IMR-90 (cell line): ENCODE measurements around the gene NLRX1. TPM values are rescaled to one million over a fixed set of nuclear protein-coding genes. Genes with fewer than 3 reads are reported as not detected.

Source experiments
- ATAC-seq: fragments of 200-7000 bp; cut with Tn5 transposase; 2 replicates; pipeline ENCODE4 v1.9.1; 2020; ENCODE audit warnings: low read depth, mild to moderate bottlenecking, moderate library complexity
- BruUV-seq: library from RNA; stranded (reverse); fragments of 400-500 nt; replicated peaks from 2 replicates; lab custom pipeline; 2021; lab: Mats Ljungman, UMichigan
- CTCF ChIA-PET: fragments of 300-600 bp; formaldehyde crosslinking; extraction: SDS; loops from one replicate; lab custom pipeline; 2021; ENCODE audit warnings: antibody characterized with exemption; lab: Yijun Ruan, JAX
- POLR2A ChIA-PET: fragments of 300-600 bp; sonication (Branson Sonifier 250); formaldehyde crosslinking; loops from one replicate; lab custom pipeline; 2022; ENCODE audit warnings: antibody characterized with exemption; ENCODE audit not compliant: unreplicated experiment; lab: Charles Lee
- DNase-seq: peaks from one replicate; pipeline ENCODE4 v3.0.0; 2013
- H2AFZ ChIP-seq: replicated peaks from 2 replicates; pipeline ENCODE3; 2013; ENCODE audit warnings: low read length, mild to moderate bottlenecking; ENCODE audit not compliant: poor library complexity
- H2AK5ac ChIP-seq: 2 replicates; pipeline ENCODE4 v1.6.1; 2013; ENCODE audit warnings: low read depth, low read length, inconsistent platforms
- H2AK9ac ChIP-seq: replicated peaks from 2 replicates; pipeline ENCODE3; 2013; ENCODE audit warnings: mild to moderate bottlenecking, low read depth, low read length, moderate library complexity; ENCODE audit not compliant: poor library complexity
- H2BK120ac ChIP-seq: 2 replicates; pipeline ENCODE4 v1.6.1; 2013; ENCODE audit warnings: low read depth, low read length, inconsistent platforms
- H2BK15ac ChIP-seq: 3 replicates; pipeline ENCODE4 v1.6.1; 2013; ENCODE audit warnings: low read depth, low read length, inconsistent platforms
- H2BK20ac ChIP-seq: 2 replicates; pipeline ENCODE4 v1.6.1; 2013; ENCODE audit warnings: low read depth, mild to moderate bottlenecking, inconsistent platforms, low read length, moderate library complexity
- H2BK5ac ChIP-seq: 2 replicates; pipeline ENCODE4 v1.6.1; 2013; ENCODE audit warnings: mild to moderate bottlenecking, low read depth, low read length, inconsistent platforms; ENCODE audit not compliant: poor library complexity, severe bottlenecking
- H3K14ac ChIP-seq: replicated peaks from 2 replicates; pipeline ENCODE4 v1.6.1; 2013; ENCODE audit warnings: low read depth, low read length, inconsistent platforms
- H3K18ac ChIP-seq: 2 replicates; pipeline ENCODE4 v1.6.1; 2013; ENCODE audit warnings: low read depth, low read length, control low read depth
- H3K23ac ChIP-seq: 2 replicates; pipeline ENCODE4 v1.6.1; 2013; ENCODE audit warnings: low read depth, low read length, inconsistent platforms
- H3K27ac ChIP-seq: 2 replicates; pipeline ENCODE4 v1.5.1; 2013; ENCODE audit warnings: mild to moderate bottlenecking, control low read depth, low read length; ENCODE audit not compliant: insufficient read depth
- H3K27me3 ChIP-seq: 2 replicates; pipeline ENCODE4 v1.6.1; 2013; ENCODE audit warnings: low read length; ENCODE audit not compliant: control insufficient read depth, insufficient read depth
- H3K36me3 ChIP-seq: 2 replicates; pipeline ENCODE4 v1.6.1; 2013; ENCODE audit warnings: low read length, mixed read lengths; ENCODE audit not compliant: control insufficient read depth, insufficient read depth
- H3K4ac ChIP-seq: 2 replicates; pipeline ENCODE4 v1.6.1; 2013; ENCODE audit warnings: low read depth, low read length, inconsistent platforms
- H3K4me1 ChIP-seq: 2 replicates; pipeline ENCODE4 v1.6.1; 2013; ENCODE audit warnings: low read length, mixed read lengths; ENCODE audit not compliant: control insufficient read depth, insufficient read depth
- H3K4me2 ChIP-seq: 2 replicates; pipeline ENCODE4 v1.6.1; 2013; ENCODE audit warnings: low read depth, mild to moderate bottlenecking, control low read depth, low read length, moderate library complexity
- H3K4me3 ChIP-seq: 2 replicates; pipeline ENCODE4 v1.5.1; 2013; ENCODE audit warnings: low read depth, mild to moderate bottlenecking, control low read depth, low read length, moderate library complexity; ENCODE audit not compliant: insufficient read depth
- H3K56ac ChIP-seq: 2 replicates; pipeline ENCODE4 v1.6.1; 2013; ENCODE audit warnings: low read length, inconsistent platforms; ENCODE audit not compliant: insufficient read depth; ENCODE audit errors: extremely low read depth
- H3K79me1 ChIP-seq, 2 experiments: 2 replicates each; pipeline ENCODE4 v1.6.1; 2013; ENCODE audit warnings: low read length in 2 of 2, inconsistent platforms in 1 of 2, low read depth in 1 of 2
- H3K9ac ChIP-seq: 2 replicates; pipeline ENCODE4 v1.6.1; 2013; ENCODE audit warnings: low read depth, low read length, control low read depth
- H3K9me1 ChIP-seq: 2 replicates; pipeline ENCODE4 v1.6.1; 2013; ENCODE audit warnings: low read length, inconsistent platforms; ENCODE audit not compliant: insufficient read depth
- H3K9me3 ChIP-seq: 2 replicates; pipeline ENCODE4 v1.6.1; 2013; ENCODE audit warnings: low read length; ENCODE audit not compliant: control insufficient read depth, insufficient read depth
- H4K20me1 ChIP-seq: 2 replicates; pipeline ENCODE4 v1.6.1; 2013; ENCODE audit warnings: low read length, inconsistent platforms; ENCODE audit not compliant: insufficient read depth
- H4K5ac ChIP-seq: 2 replicates; pipeline ENCODE4 v1.6.1; 2013; ENCODE audit warnings: mild to moderate bottlenecking, low read depth, low read length, control low read depth
- H4K8ac ChIP-seq, 2 experiments: 2 replicates each; pipeline ENCODE4 v1.6.1; 2013; ENCODE audit warnings: low read depth in 2 of 2, low read length in 2 of 2, control low read depth in 1 of 2, inconsistent platforms in 1 of 2
- H4K91ac ChIP-seq: 2 replicates; pipeline ENCODE4 v1.6.1; 2013; ENCODE audit warnings: low read depth, low read length, inconsistent platforms; ENCODE audit not compliant: insufficient read depth
- CTCF ChIP-seq: conservative IDR thresholded peaks from 2 replicates; pipeline ENCODE4 v1.5.1; 2012; ENCODE audit warnings: mild to moderate bottlenecking, low read depth, low read length, improper control_type of control experiment
- ELK1 ChIP-seq: fragments of 150-350 bp; IDR thresholded peaks from 2 replicates; pipeline ENCODE4 v1.6.1; 2016; ENCODE audit warnings: low read depth, mild to moderate bottlenecking, low read length, moderate library complexity, borderline replicate concordance
- FOS ChIP-seq: fragments of 150-350 bp; IDR thresholded peaks from 2 replicates; pipeline ENCODE4 v1.6.1; 2016; ENCODE audit warnings: low read depth, low read length
- MAZ ChIP-seq: IDR thresholded peaks from 2 replicates; pipeline ENCODE4 v1.6.1; 2012; ENCODE audit warnings: low read depth, mild to moderate bottlenecking, low read length, improper control_type of control experiment, moderate library complexity, borderline replicate concordance
- MXI1 ChIP-seq: IDR thresholded peaks from 2 replicates; pipeline ENCODE4 v1.6.1; 2012; ENCODE audit warnings: low read depth, mild to moderate bottlenecking, low read length, moderate library complexity, borderline replicate concordance
- NFE2L2 ChIP-seq: fragments of 150-350 bp; IDR thresholded peaks from 2 replicates; pipeline ENCODE4 v1.6.1; 2016; ENCODE audit warnings: low read depth, mild to moderate bottlenecking, low read length
- RAD21 ChIP-seq: IDR thresholded peaks from 2 replicates; pipeline ENCODE4 v1.6.1; 2012; ENCODE audit warnings: low read length, improper control_type of control experiment
- RFX5 ChIP-seq: IDR thresholded peaks from 2 replicates; pipeline ENCODE4 v1.8.0; 2012; ENCODE audit warnings: low read depth, mild to moderate bottlenecking, low read length, moderate library complexity
- WGBS, 2 experiments: methylation state at CpG; one replicate each; pipeline versions ENCODE4 v1.1.5 to v1.1.7; 2013; ENCODE audit warnings: missing lambda C conversion rate in 2 of 2; ENCODE audit not compliant: insufficient read length in 1 of 2; ENCODE audit errors: extremely low coverage in 2 of 2; 5-methylcytosine and 5-hydroxymethylcytosine counted together
- dilution Hi-C: fragments of 300-500 bp; cut with HindIII; formaldehyde crosslinking; loops from one replicate; pipeline ENCODE4 v1.14.3; 2018; ENCODE audit warnings: low sequenced_read_pairs; ENCODE audit not compliant: unreplicated experiment
- in situ Hi-C: fragments of 300-500 bp; cut with MboI; formaldehyde crosslinking; loops from 3 replicates; pipeline ENCODE4 v1.14.3; 2019; ENCODE audit warnings: low sequenced_read_pairs, inconsistent platforms, mixed read lengths
- intact Hi-C: fragments of 100-400 bp; cut with micrococcal nuclease; formaldehyde crosslinking; loops from 2 replicates; pipeline ENCODE4 v1.10.0; 2022
- polyA plus RNA-seq, 3 experiments: library from polyadenylated mRNA; depleted of rRNA; stranded (reverse); fragments of >200 nt; gene quantifications; 2 replicates each; pipeline ENCODE4 v1.2.3, GENCODE V29; 2012; ENCODE audit warnings: low replicate concordance in 1 of 3
- total RNA-seq: library from RNA; depleted of rRNA; stranded (reverse); fragments of >200 nt; gene quantifications from 2 replicates; pipeline ENCODE4 v1.2.3, GENCODE V29; 2012

NLRX1 gene
- total and polyA plus RNA-seq, 2 of the 4 experiments (the other 2 are of a cell fraction): 3.0 to 4.9 TPM

DNA sequence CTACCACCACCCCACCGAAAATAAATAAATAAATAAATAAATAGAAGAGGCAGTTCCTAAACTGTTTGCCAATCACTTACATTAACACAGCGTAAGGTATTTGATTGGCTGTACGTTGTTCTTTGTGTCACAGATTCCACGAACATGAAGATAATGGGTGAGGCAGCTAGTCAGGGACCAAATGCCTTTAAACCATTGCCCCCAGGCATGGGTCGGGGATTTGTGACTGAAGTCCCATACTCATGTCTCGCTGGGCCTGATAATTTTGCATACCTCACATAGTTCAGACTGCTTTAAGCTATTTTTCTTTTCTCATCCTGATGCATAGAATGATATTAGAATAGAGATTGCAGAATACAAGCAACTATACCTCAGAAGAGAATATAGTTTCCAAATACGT, 34.0 kb downstream of the NLRX1 start:
- Histone ChIP-seq H2BK120ac (no peak overlapping the region), H3K4me2 (no peak overlapping the region), H2BK15ac (no peak overlapping the region), H4K20me1 (peaks cover 6% of the 10 kb centered on the region; the same call in 1 of the 2 replicates), H3K23ac (no peak overlapping the region), H3K9ac (no peak overlapping the region), H4K5ac (no peak overlapping the region), H3K9me3 (no peaks in the 10 kb centered on the region), H2BK20ac (no peak overlapping the region), H2AK5ac (no peak overlapping the region), H3K56ac (no peak overlapping the region), H4K8ac (no peak overlapping the region), H3K14ac (no peak overlapping the region), H3K36me3 (no peaks in the 10 kb centered on the region), H3K4me1 (no peaks in the 10 kb centered on the region), H2AK9ac (no peak overlapping the region), H3K27me3 (no peaks in the 10 kb centered on the region), H4K91ac (no peak overlapping the region), H3K79me1 (peaks cover 0 to 7% of the 10 kb centered on the region in 2 experiments; a peak in 2 of 4 replicates), H2AFZ (no peak overlapping the region), H3K4me3 (no peak overlapping the region), H3K18ac (no peak overlapping the region), H3K4ac (no peak overlapping the region), H3K27ac (no peak overlapping the region), H2BK5ac (no peak overlapping the region), H3K9me1 (0 out of 2 replicates have a peak, but pooled peaks cover 5% of the 10 kb centered on the region)
- intact Hi-C loops (no loop called here), in situ Hi-C loops (no loop called here), dilution Hi-C loops (no loop called here)
- BruUV-seq: no TSS peak
- DNase-seq (no peak), ATAC-seq (no peak)
- ChIA-PET POLR2A (no interaction called here), CTCF (no interaction called here)
- WGBS, 2 experiments: no CpG with 5 or more reads among the region's 7 CpGs
- TF ChIP-seq CTCF: no peak
- no peak for TF ChIP-seq MXI1
- TF ChIP-seq ELK1: no peak
- no peak for TF ChIP-seq MAZ
- TF ChIP-seq RFX5: no peak
- no peak for TF ChIP-seq RAD21
- no peak for TF ChIP-seq FOS
- no peak for TF ChIP-seq NFE2L2
